ENCODE results near the gene ZNF32.

The ZNF32 gene, protein sequence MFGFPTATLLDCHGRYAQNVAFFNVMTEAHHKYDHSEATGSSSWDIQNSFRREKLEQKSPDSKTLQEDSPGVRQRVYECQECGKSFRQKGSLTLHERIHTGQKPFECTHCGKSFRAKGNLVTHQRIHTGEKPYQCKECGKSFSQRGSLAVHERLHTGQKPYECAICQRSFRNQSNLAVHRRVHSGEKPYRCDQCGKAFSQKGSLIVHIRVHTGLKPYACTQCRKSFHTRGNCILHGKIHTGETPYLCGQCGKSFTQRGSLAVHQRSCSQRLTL
- total RNA-seq = 11.9 to 21.1 (median 14.3) reads per million in 4 donors

DNA sequence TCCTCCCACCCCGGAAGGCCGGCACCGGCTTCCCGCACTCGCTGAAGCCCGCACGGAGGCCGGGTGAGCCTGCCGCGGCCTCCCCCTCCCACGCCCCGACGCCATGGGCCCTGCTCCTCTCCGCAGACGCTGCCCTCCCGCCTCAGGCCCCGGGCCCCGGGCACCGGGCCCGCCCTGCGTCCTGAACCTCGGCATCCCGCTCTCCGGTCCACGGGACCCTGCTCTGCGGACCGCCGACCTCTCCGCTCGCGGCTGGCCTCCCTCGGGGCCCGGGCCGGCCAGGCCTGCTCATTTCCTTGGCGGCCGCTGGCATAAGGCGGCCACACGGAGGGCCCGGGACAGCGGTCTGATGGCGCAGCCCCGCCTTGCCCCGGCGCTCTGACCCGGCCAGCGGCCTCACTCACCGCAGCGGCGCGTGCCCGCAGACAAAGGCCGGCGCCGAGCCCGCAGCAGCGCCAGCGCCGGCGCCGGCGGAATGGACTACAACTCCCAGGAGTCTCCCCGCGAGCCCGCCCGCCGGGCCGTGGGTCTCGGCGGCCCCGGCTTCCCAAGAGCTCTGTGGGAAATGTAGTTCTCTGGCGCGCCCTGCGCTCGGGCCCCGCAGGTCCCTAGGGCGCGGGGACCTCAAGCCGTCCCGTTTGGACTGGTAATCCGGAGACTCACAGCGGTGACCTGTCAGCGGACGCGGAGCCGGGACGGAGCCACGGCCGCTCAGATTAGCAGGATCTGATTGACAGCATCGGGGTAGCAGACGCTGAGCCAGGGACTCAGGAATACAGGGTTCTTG, at the start of gene ZNF32:
Gene ZNF32, minus strand, starts transcription at position 484 of the 787 bp plus-strand sequence. CDS start 2,748 bp downstream, outside the sequence.
- DNase-seq = peak; percentile 64 to 83 (median 73)

DNA sequence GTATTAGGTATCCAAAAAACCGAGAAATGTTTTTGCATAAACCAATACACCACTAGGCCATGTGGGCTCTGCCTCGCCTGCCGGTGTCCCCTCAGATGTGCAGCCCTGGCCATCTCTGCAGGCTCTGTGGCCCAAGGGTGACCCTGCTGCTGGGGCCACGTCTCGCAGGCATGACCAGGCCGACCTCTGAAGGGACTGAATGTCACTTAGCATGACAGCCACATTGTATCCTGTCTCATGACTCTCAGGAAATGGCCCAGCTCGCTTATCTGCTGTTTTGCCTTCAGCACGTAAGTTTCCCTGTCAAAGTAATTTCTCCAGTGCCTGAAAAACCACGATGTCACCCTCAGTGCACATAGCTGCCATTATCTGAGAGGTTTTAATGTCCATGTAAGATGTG, 49.5 kb upstream of the ZNF32 start:
- no peak for DNase-seq

DNA sequence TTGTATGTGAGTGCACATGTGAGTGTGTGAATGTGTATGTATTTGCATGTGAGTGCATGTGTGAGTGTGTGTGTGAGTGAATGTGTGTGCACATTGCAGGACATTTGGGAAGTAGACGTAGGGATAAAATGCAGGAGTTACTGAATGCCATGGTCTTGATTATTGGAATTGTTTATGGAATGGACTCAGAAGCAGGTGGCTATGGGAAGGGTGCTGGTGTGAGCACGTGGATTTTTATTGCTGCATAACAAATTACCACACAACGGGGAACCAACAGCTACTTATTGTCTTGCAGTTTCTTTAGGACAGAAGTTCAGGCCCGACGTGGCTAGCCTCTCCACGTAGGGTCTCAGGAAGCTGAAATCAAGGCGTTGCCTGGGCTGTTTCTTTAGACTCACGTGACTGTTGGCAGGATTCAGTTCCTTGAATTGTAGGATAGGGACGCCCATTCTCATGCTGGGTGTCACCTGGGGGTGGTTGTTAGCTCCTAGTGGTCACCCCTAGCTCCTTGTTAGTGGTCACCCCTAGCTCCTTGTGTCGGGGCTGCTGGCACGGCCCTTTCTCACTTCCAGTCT, 48.3 kb upstream of the ZNF32 start:
- no peak for DNase-seq

DNA sequence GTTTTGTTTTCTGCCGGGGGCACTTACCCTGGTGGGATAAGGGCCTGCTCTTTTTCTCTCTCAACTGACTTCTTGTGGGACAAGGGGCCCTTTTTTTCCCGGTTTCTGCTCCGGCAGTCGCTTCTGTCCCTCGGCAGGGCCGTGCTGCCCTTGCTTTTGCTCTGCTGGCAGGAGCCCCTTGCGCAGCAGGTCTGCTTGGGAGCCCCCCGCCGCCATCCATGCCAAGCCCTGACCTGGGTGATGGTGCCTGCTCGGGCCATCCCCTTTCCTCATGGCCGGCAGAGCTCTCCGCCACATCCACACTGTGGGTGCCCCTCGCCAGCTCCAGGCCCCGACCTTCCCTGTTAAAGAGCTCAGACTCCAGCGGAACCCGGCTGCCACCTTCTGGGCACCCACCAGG, 47.0 kb upstream of the ZNF32 start:
- DNase-seq = no peak

DNA sequence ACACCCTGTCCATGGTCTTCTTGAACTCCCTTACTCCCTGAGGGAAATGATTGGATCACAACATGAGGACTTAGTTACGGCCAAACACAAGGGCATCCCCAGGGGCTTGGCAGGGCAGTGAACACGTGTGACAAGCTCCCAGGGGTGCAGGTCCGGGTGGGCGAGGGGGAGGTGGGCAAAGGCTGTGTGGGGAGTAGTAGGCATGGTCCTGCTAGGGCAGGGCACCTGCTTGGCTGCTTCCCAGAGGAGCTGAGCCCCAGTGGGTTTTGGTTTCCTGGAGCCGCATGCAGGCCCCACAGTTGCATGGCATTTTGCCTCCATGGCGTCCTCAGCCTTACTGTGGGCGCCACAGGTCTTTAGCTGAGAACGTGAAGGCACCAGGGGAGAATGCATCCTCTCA, 46.6 kb upstream of the ZNF32 start:
- DNase-seq = no peak

DNA sequence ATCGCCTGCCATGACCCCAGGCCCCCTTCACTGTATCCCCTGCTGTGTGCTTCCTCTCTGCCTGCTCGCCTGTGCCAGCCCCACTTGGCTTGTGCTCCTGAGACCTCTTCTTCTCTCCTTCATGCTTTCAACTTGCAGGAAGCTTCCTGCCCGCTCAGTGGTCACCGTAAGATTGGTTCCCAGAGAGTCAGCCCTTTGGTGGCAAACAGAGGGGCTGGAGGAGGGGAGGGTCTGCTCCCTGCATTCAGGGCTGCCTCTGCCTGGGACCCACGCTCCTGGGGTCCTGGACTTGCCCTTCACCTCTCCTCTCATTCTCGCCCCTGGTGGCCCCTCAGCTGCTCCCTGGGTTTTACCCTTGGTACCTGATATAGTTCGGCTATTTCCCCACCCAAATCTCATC, 45.8 kb upstream of the ZNF32 start:
- DNase-seq = no peak

DNA sequence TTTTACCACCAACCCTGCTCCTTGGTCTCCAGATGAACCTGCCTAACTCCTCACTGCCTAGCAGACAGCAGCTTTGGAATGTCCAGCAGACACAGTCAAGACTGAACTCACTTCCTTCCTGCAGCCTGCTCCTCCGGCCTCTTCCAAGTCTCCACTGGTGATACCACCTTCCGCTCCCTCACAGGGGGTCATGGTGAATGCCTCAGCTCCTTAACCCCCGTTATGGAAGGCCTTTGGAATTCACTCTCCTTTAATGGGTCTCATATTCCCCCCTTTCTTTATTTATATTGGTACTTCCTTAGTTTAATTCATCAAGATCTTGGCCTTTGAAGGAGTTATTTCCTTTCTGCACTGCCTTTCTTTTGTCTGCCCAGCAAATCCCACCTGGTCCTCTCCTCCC, 44.9 kb upstream of the ZNF32 start:
- no peak for DNase-seq

DNA sequence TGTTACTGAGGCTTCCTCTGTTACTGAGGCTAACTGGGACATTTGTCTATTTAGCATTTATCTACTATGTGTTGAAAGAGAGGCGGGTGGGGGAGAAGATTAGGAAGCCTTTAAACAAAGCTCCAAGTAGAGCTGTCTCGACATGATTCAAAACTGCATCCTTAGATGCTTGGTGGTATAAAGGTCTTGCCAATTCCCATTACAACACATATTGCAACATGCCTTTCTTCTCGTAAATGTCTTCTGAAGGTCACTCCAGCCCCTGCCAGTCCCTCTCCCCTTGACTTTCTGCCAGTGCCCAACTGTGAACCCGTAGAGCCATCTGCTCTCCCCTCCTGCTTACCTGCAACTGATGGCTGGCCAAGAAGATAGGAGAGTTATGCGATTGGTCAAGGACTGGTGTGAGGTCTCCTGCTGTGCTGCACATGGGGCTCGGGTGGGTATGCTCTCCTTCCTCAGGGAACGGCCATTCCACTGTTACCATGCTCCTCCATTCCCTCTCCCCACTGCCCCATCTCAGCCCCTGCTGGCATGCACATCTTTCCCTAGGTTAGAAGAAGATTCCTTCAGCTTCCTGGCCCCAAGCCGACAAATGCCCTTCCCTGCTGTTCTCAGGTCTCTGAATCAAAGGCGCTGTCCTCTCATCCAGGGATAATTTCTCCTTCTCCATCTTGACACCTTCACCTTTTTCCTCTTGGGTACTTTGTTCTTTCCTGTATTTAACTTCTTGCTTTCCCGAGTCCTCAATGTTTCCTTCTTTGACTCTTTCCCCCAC, 43.6 kb upstream of the ZNF32 start:
- no peak for DNase-seq

DNA sequence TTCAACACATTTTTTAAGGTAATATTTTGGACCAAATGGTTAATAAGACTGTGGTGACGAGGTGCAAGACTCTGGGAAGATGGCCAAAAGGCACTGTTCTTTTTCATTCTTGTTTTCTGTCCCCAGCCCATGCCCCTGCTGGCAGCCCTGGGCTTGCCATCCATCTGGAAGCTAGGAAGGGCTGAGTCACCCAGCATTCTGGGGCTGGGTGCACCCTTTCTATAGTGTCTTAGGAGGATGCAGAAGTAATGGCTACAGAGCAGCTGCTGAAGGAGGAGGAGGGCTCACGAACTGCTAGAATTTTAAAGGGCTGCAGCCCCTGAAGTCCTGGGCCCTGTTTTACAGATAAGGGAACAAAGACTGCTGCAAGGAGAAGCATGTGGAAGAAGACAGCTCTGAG, 42.8 kb upstream of the ZNF32 start:
- DNase-seq = no peak

DNA sequence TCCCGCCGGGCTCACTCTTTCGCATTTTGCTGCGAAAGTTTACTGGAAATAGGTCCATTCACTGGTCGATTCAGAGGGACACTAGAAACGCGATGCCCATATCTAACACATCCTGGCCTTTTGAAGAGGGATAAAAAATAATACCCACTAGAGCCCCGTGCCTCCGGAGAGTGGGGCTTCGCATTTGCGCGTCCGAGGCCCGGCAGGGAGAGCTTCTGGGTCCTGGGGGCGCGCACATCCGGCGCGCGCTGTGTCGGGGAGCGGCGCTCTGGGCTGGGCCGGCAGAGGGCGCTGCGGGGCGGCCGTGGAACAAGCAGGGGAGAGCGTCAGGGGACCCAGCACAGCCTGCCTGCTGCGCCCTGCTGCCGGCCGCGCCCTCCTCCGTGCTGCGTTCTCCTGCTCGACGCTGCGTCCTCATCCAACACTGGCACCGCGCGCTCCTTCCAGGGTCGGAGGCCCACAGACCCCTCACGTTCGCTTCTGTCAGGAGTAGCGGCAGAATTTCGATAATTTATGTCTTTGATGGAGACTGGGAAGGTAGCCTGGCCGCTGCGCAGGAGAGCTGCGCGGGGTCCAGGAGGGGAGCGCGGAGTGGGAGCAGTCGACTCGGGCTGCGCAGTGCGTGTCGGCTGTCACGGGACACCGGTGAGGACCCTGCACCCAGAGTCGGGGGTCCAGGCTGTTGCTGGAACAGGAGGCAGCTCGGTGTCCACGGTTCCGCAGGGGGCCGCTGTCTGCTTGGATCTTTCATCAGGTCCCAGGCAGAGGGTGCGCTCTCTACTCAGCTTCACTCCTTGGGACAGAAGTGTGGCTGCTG, 41.5 kb upstream of the ZNF32 start:
- DNase-seq = peak; percentile 51 to 76 (median 68)

DNA sequence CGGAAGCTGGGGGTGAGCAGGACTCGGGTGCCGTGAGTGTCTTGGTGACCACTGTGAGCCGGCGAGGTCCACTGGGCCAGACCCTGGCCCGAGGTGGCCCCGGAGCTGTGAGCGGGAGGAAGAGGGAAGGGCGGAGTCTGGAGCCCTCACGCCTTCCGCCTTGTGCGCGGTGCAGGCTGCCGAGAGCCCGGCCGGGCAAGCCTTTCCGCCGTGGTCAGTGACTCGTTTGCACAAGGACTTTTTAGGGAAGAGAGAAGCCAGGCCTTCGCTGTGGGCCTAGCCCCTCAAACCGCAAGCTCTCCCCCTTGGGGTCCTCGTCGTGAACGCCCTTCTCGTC, 40.9 kb upstream of the ZNF32 start:
- DNase-seq = peak in 1 of 5 donors; percentile 29

DNA sequence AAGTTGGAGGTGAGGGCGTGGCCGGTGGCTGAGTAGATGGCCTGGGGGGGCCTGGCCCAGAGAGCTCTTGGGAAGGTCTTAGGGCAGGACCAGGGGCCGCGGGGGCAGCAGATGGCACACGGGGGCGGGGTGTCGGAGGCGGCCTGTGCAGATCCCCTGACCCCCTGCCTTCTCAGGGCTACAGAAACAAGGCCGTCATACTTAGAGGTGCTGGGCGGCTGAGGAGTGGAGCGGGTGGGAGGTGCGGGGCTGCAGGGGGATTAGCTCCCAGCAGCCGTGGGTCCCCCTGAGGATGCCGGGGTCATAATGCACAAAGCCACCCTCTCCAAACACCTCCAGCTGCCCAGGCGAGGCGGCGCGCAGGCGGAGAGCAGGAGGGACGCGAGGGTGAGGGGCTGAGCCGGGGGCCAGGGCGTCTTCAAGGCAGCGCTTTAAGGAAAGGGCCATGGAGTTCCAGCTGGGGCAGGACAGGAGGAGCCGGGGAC, 40.4 kb upstream of the ZNF32 start:
- no peak for DNase-seq

DNA sequence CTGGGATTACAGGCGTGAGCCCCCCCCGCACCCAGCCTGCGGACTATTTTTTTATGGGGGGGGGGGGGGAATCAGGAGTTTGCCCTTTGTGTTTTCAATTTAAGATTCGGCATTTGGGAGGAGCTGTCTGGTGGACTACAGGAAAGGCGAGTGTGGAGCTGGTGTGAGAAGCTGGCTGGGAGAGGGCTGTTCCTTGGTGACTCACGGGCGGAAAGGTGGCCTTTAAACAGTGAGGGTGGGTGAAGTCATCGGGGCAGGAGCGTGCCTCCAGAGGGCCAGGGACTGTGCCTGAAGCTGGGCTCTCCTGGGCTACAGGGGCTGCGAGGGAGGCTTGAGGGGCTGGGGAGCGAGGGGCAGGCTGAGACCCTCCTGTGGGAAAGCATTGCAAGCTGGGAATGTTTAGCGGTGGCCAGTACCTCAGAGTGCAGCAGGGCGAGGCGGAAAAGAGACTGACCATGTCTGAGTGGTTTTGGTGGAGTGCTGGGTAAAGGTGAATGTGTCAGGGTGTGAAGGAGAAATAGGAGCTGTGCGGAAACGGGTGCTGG, 39.7 kb upstream of the ZNF32 start:
- no peak for DNase-seq

DNA sequence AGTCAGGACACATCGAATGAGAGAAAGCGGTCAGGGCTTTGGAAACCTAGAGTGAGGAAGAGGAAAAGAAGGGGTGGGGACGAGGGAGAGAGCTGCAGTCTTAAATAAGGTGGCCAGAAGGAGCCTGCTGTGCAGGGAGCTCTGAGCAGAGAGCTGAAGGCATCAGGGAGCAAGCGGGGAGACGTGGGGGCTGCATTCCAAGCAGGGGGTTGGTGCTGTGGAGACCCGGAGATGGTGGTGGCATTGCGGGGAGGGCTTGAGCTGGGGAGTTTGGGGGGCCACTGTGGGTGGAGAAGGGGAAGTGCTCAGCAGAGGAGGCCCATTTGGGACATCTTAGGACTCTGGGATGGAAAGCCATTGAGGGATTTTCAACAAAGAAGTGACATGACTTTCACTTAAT, 38.7 kb upstream of the ZNF32 start:
- DNase-seq = no peak

DNA sequence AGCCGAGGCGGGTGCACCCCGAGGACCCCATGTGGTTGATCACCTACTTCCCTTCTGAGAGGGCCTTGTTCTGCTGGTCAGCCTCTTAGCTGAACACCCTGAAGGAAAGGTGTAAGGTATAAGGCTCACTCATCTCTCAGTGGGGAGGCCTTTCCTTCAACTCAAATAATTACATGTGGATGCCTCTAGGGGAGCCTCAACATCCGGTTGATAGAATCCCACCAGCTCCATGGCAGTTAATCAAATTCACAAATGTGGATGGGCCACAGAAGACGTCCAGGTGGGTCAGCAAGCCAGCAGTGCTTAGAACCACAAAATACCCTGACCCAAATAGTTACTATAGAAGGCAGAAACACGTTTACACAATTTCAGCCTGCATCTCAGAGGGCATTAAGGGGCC, 37.7 kb upstream of the ZNF32 start:
- no peak for DNase-seq

DNA sequence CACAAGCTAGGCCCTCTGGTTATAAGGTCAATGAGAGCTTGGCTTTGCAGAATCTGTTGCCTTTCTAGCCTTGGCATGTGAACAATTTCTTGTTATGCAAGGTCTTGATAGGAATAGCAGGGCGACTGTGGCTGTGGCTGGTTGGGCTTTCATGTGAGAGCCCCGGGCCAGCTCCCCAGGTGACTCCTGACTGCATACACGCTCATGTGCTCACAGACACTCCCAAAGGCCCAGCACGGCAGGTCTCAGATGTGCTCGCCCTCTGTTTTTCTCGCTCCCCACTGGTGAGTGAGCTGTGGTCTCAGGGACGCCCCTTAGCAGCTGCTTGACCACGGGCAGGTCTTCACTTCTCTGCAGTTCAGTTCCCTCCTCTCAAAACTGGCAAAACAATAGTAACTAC, 37.1 kb upstream of the ZNF32 start:
- no peak for DNase-seq

DNA sequence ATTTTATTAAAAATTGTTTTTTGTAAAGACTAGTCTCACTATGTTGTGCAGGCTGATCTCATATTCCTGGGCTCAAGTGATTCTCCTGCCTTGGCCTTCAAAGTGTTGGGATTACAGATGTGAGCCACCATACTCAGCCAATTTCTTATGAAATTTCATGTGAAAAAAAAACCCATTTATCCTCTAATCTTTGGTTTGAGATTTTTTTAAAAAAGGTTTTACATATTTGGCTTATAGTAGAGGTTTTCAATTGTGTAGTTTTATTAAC, 35.5 kb upstream of the ZNF32 start:
- DNase-seq = no peak

DNA sequence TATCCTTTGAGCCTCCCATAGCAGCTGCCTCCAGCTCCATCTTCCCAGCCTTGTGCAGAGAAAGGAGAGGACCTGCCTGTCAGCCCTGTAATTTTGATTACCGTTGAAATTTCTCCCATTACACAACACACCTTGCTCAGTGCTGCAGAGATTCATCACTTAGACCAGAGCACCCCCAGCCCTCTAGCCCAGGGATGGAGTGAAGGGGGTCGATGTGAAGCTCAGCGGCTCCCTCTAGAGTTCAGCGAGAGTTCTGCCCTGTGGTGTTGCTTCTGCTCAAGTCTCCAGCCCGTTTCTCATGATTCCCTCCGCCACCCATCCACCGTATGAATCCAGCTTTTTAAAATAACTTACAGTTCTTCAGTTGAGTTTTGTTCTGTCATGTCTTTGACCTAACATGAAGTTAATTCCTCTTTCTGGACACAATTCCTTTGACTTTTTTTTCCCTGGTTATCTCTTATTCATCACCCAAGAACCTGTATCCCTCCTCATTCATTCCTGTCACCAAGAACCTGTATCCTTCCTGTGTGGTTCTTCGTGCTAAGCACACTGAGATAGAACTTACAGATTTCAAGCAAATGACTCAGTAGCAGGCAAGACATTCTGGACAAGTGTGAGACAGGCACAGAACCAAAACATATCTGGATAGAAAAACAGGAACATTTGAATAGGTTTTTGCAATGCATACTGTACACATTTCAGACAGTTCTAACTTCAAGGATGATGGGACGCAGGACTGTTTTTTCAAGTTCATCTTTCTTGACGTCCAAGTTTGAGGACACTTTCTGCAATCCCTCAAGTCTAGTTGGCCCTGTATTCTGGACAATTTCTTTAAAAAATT, 35.0 kb upstream of the ZNF32 start:
- DNase-seq = no peak

DNA sequence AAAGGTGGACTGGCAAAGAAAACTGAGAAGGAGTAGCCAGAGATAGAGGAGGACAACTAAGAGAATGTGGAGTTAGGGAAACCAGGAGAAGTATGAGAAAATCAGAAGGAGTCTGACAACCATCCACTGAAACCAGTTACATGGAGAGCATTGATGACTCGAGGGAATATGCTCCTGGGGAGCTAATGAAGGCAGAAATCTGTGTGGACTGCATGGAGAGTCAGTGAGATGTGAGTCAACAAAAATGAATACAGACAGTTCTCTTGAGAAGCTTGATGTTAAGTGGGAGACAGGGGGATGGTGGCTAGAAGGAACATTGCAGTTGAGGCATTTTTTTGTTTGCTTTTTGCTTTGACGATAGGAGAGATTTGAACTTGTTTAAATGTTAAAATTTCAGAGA, 34.3 kb upstream of the ZNF32 start:
- DNase-seq = no peak

DNA sequence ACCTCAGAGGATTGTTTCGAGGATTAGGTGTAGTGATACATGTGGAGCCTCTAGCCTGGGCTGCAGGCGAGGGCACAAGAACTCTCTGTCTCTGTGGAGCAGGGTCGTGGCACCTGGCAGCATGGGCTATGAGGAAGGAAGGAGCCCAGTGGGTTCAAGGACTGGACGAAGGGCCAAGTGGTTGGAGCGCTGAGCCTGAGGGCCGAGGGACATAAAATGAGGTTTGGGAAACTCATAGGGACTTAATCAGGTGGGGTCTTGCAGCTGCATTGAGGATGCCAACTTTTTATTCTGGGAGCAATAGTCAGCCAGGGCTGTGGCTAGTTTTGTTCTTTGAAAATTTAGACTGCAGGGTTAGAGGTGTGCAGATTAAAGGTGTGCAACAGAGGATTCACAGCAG, 33.0 kb upstream of the ZNF32 start:
- DNase-seq = no peak

DNA sequence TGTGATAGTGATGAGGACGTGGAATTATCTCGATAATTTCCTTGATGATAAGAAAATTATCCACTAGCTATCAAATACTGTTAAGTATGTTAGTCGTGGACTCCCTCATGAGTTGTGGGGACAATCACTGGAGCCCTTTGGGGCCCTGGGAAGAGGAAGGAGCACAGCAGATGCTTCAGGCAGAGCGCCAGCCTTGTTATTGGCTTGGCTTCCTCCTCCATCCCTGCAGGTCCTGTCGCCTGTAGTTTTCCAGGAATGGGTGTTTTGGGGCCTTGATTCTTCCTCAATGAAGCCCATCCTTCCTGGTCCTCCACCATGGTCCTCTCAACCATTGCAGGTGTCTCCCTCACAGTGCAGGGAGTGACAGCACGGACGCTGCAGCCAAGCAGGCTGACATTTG, 32.5 kb upstream of the ZNF32 start:
- DNase-seq = no peak
